ENCODE measurements around the gene PRR16.
A peak's percentile ranks its signal among the peaks of the same experiment; 100 is the strongest.
"Not testable (repeated sequence)": the region's sequence is repeated elsewhere in the genome, so short reads cannot be mapped to it uniquely, and the experiment has no call there.

Gene PRR16

GRCh38 chr5:120463991-120464626, at the start of gene PRR16:
Gene PRR16 (plus strand): TSS chr5:120464300.
- no peak for DNase-seq

GRCh38 chr5:120415985-120416384, 48.1 kb upstream of the PRR16 start:
- DNase-seq, result no peak

GRCh38 chr5:120419127-120419526, 45.0 kb upstream of the PRR16 start:
- DNase-seq, result no peak

GRCh38 chr5:120426633-120427275, 37.3 kb upstream of the PRR16 start:
- not testable (repeated sequence) for DNase-seq

GRCh38 chr5:120430572-120430971, 33.5 kb upstream of the PRR16 start:
- DNase-seq, result no peak

- DNase-seq, result no peak
Observed at GRCh38 chr5:120432861-120433260, 31.2 kb upstream of the PRR16 start.

GRCh38 chr5:120435129-120435528, 29.0 kb upstream of the PRR16 start:
- no peak for DNase-seq

GRCh38 chr5:120436996-120437395, 27.1 kb upstream of the PRR16 start:
- DNase-seq, result no peak

- no peak for DNase-seq
Observed at GRCh38 chr5:120442694-120443093, 21.4 kb upstream of the PRR16 start.

GRCh38 chr5:120443607-120444006, 20.5 kb upstream of the PRR16 start:
- DNase-seq, result no peak

GRCh38 chr5:120446068-120446492, 18.0 kb upstream of the PRR16 start:
- DNase-seq, result no peak

GRCh38 chr5:120446901-120447300, 17.2 kb upstream of the PRR16 start:
- no peak for DNase-seq

- DNase-seq, result no peak
Observed at GRCh38 chr5:120447706-120448239, 16.3 kb upstream of the PRR16 start.

GRCh38 chr5:120449501-120449900, 14.6 kb upstream of the PRR16 start:
- DNase-seq, result no peak

- no peak for DNase-seq
Observed at GRCh38 chr5:120450910-120451309, 13.2 kb upstream of the PRR16 start.

GRCh38 chr5:120451445-120451844, 12.7 kb upstream of the PRR16 start:
- no peak for DNase-seq

GRCh38 chr5:120452471-120452870, 11.6 kb upstream of the PRR16 start:
- no peak for DNase-seq

GRCh38 chr5:120454094-120454798, 9.9 kb upstream of the PRR16 start:
- DNase-seq, result no peak

- DNase-seq, result no peak
Observed at GRCh38 chr5:120456006-120456405, 8.1 kb upstream of the PRR16 start.

- DNase-seq, result peak in 1 of 2 experiments; percentile 40
Observed at GRCh38 chr5:120457839-120458507, 6.1 kb upstream of the PRR16 start.

GRCh38 chr5:120458508-120458847, 5.6 kb upstream of the PRR16 start:
- not testable (repeated sequence) for DNase-seq

GRCh38 chr5:120461251-120461650, 2.8 kb upstream of the PRR16 start:
- no peak for DNase-seq

GRCh38 chr5:120463006-120463680, 957 bp upstream of the PRR16 start:
- no peak for DNase-seq
